GM12878 (cell line): ENCODE measurements around the gene SEC24C. TPM values are rescaled to one million over a fixed set of nuclear protein-coding genes. Genes with fewer than 3 reads are reported as not detected.
"Not testable (repeated sequence)": the region's sequence is repeated elsewhere in the genome, so short reads cannot be mapped to it uniquely, and the experiment has no call there.

Experiments used
- ATAC-seq: fragments of 200-7000 bp; cut with Tn5 transposase; 3 replicates; pipeline ENCODE4 v1.9.1; 2020; ENCODE audit warnings: mild to moderate bottlenecking, moderate library complexity
- BruUV-seq: library from RNA; stranded (reverse); fragments of 400-500 nt; replicated peaks from 2 replicates; lab custom pipeline; 2021; lab: Mats Ljungman, UMichigan
- CTCF ChIA-PET: fragments of 300-600 bp; sonication (Branson Sonifier 250); formaldehyde crosslinking; extraction: SDS; loops from one replicate; lab custom pipeline; 2021; ENCODE audit warnings: inconsistent platforms; lab: Yijun Ruan, JAX
- POLR2A ChIA-PET: fragments of 350-600 bp; formaldehyde crosslinking; extraction: SDS; loops from one replicate; lab custom pipeline; 2021; ENCODE audit warnings: inconsistent platforms; lab: Charles Lee
- RAD21 ChIA-PET: fragments of 300-600 bp; sonication (Branson Sonifier 250); formaldehyde crosslinking; loops from one replicate; lab custom pipeline; 2023; ENCODE audit warnings: antibody characterized with exemption; ENCODE audit not compliant: unreplicated experiment; lab: Charles Lee
- SMC1A ChIA-PET: fragments of 300-600 bp; sonication (Branson Sonifier 250); formaldehyde crosslinking; loops from one replicate; lab custom pipeline; 2023; ENCODE audit not compliant: unreplicated experiment, uncharacterized antibody; lab: Charles Lee
- DNase-seq: peaks from one replicate; pipeline ENCODE4 v3.0.0-alpha.2; 2011; ENCODE audit warnings: low read depth, low spot score
- FAIRE-seq: peaks from 3 replicates; lab custom pipeline; 2011; peaks lifted over from hg19 to GRCh38; lab: Jason Lieb, UNC
- H2AFZ ChIP-seq: 2 replicates; pipeline ENCODE4 v1.6.0; 2011; ENCODE audit warnings: low read depth, low read length, control low read depth; ENCODE audit not compliant: control insufficient read depth
- H3K27ac ChIP-seq: 2 replicates; pipeline ENCODE4 v1.5.1; 2011; ENCODE audit warnings: control low read depth; ENCODE audit not compliant: control insufficient read depth, insufficient read depth
- H3K27me3 ChIP-seq, 2 experiments: replicated peaks in 1 of 2; 2 replicates each; pipeline versions ENCODE4 v1.6.0 to v1.6.1; 2011; ENCODE audit warnings: low read length in 1 of 2; ENCODE audit not compliant: control insufficient read depth in 2 of 2, insufficient read depth in 2 of 2
- H3K36me3 ChIP-seq, 2 experiments: 2 replicates each; pipeline ENCODE4 v1.5.1; 2011; ENCODE audit warnings: low read length in 1 of 2; ENCODE audit not compliant: control insufficient read depth in 2 of 2, insufficient read depth in 2 of 2
- H3K4me1 ChIP-seq: 2 replicates; pipeline ENCODE4 v1.6.1; 2011; ENCODE audit warnings: mild to moderate bottlenecking, low read length, moderate library complexity, mixed read lengths; ENCODE audit not compliant: control insufficient read depth, insufficient read depth
- H3K4me2 ChIP-seq: 2 replicates; pipeline ENCODE4 v1.6.0; 2011; ENCODE audit warnings: control low read depth; ENCODE audit not compliant: control insufficient read depth, insufficient read depth
- H3K4me3 ChIP-seq: fragments of 200-600 bp; sonication (generic); 2 replicates; pipeline ENCODE4 v1.5.1; 2016
- H3K79me2 ChIP-seq: 2 replicates; pipeline ENCODE4 v1.6.0; 2011; ENCODE audit warnings: low read length; ENCODE audit not compliant: control insufficient read depth, insufficient read depth
- H3K9ac ChIP-seq: 2 replicates; pipeline ENCODE4 v1.8.0; 2011; ENCODE audit warnings: low read length, control low read depth, mixed read lengths; ENCODE audit not compliant: control insufficient read depth, insufficient read depth
- H3K9me3 ChIP-seq: replicated peaks from 3 replicates; pipeline ENCODE4 v1.5.1; 2011; ENCODE audit warnings: mild to moderate bottlenecking, low read length; ENCODE audit not compliant: control insufficient read depth, insufficient read depth
- H4K20me1 ChIP-seq: 2 replicates; pipeline ENCODE4 v1.6.0; 2011; ENCODE audit not compliant: control insufficient read depth, insufficient read depth
- WGBS: methylation state at CpG from one replicate; pipeline ENCODE4 v1.1.6; 2016; ENCODE audit warnings: low lambda C conversion rate; ENCODE audit not compliant: insufficient replicate concordance, insufficient coverage; ENCODE audit errors: missing lambda C conversion rate; 5-methylcytosine and 5-hydroxymethylcytosine counted together
- in situ Hi-C: fragments of 300-500 bp; cut with MboI; formaldehyde crosslinking; loops from 9 replicates; pipeline ENCODE4 v1.14.3; 2018; ENCODE audit warnings: mixed read lengths
- intact Hi-C: fragments of 100-400 bp; cut with micrococcal nuclease; formaldehyde crosslinking; loops from one replicate; pipeline ENCODE4 v1.14.2; 2022; ENCODE audit not compliant: unreplicated experiment
- polyA plus RNA-seq, 11 experiments: library from polyadenylated mRNA; depleted of rRNA in 4 of 11; unstranded in 6 of 11; stranded (reverse) in 5 of 11; fragments of >200 nt; fragmentation: Nextera tagmentation in 4 of 11; fragmentation: Illumina TruSeq in 1 of 11; extraction: Ambion mirVana in 4 of 11; extraction: Trizol in 1 of 11; gene quantifications; 1 replicate in 1 of 11; 2 replicates in 10 of 11; pipeline versions ENCODE4 v1.2.1 to v1.2.3, GENCODE V29; 2011 to 2016; ENCODE audit warnings: inconsistent platforms in 2 of 11, missing spikeins in 2 of 11, low read depth in 1 of 11
- total RNA-seq, 4 experiments: library from RNA; depleted of rRNA in 3 of 4; stranded (reverse); fragments of >200 nt in 3 of 4; fragmentation: Illumina TruSeq in 1 of 4; extraction: Trizol in 1 of 4; gene quantifications; 2 replicates each; pipeline versions ENCODE4 v1.2.1 to v1.2.3, GENCODE V29; 2013 to 2021

The SEC24C gene
- total and polyA plus RNA-seq, 10 of the 15 experiments (the other 5 are each of a cell fraction or from before 2014, with no cell fraction given) = 12.7 to 117 (median 73.8) TPM

DNA sequence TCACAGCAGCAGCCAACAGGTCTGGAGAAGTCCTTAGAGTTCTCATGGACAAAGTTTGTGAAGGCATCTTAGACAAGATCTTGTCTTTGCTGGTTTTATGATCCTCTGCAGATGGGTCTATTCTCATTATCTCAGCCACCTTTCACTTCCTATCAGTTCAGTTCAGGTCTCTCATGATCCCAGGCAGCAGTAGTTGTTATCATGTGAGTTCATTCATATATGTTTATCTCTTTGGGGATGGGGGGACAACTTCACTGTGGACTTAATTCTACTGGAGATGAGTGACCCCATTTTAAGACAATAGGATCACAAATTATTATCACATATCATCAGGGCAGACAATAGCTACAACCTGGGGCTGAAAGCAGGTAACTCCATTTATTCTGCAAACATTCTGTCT lies 40.2 kb upstream of the SEC24C start:
- TSS peak; percentile 29 for BruUV-seq
- RAD21 ChIA-PET = interaction anchor here (0.6 kb wide), 1 partner anchor 56 kb away, joined by 3 read pairs; no protein-coding TSS in a partner anchor
- H3K36me3 ChIP-seq, H4K20me1 ChIP-seq, H3K27ac ChIP-seq, FAIRE-seq, in situ Hi-C loops, ATAC-seq, H3K4me1 ChIP-seq, DNase-seq, H3K4me2 ChIP-seq, H3K9ac ChIP-seq, H2AFZ ChIP-seq, H3K27me3 ChIP-seq, H3K79me2 ChIP-seq, H3K4me3 ChIP-seq, intact Hi-C loops, H3K9me3 ChIP-seq, SMC1A ChIA-PET, CTCF ChIA-PET: not testable (repeated sequence)
- POLR2A ChIA-PET = interaction anchor here (0.7 kb wide), 2 partner anchors 56 to 279 kb away, joined by 4 to 5 read pairs; no protein-coding TSS in a partner anchor

- H3K36me3 ChIP-seq, H3K9me3 ChIP-seq, H3K4me2 ChIP-seq, DNase-seq, ATAC-seq, H3K79me2 ChIP-seq, H4K20me1 ChIP-seq, H2AFZ ChIP-seq, BruUV-seq, intact Hi-C loops, H3K27me3 ChIP-seq, H3K4me3 ChIP-seq, H3K27ac ChIP-seq, H3K4me1 ChIP-seq, POLR2A ChIA-PET, in situ Hi-C loops, H3K9ac ChIP-seq, FAIRE-seq: not testable (repeated sequence)
- ChIA-PET CTCF (interaction anchor here (0.6 kb wide), 1 partner anchor 442 kb away, joined by 3 read pairs; no protein-coding TSS in a partner anchor), RAD21 (interaction anchor here (0.6 kb wide), 1 partner anchor 375 kb away, joined by 3 read pairs; no protein-coding TSS in a partner anchor), SMC1A (interaction anchor here (1.1 kb wide), 1 partner anchor 62 kb away, joined by 4 read pairs; no protein-coding TSS in a partner anchor)
- WGBS = 85% methylated on average over 1 of the region's 1 CpG
Measured at GRCh38 chr10:73705506-73706072, 38.6 kb upstream of the SEC24C start.

GRCh38 chr10:73706488-73706887 lies 37.7 kb upstream of the SEC24C start:
- H3K27me3 ChIP-seq, H3K4me1 ChIP-seq, FAIRE-seq, in situ Hi-C loops, H3K4me3 ChIP-seq, CTCF ChIA-PET, BruUV-seq, DNase-seq, RAD21 ChIA-PET, ATAC-seq, POLR2A ChIA-PET, SMC1A ChIA-PET, H2AFZ ChIP-seq, H3K9ac ChIP-seq, H3K79me2 ChIP-seq, H3K36me3 ChIP-seq, intact Hi-C loops, H3K9me3 ChIP-seq, H3K4me2 ChIP-seq, H3K27ac ChIP-seq, H4K20me1 ChIP-seq: not testable (repeated sequence)
- WGBS = 100% methylated on average over 2 of the region's 2 CpGs

DNA sequence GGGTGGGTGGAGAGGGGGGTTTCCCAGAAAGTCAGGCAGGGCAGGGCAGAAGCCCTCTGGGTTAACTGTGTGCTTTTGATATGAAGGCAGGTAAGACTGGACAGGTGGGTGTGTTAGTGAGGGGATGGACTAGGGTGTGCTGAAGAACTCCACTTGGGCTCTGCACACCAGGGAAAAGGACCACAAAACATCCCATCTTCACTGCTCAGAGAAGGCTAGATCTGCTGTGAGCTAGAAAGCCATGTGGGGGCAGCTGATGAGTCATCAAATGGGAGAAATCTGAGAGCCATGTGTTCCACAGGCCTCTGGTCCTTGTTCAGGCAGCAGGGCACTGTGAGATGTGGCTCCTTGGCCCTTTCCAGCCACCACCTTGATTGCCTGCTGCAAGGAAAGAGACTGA lies 36.5 kb upstream of the SEC24C start:
- H3K36me3 ChIP-seq, H3K27me3 ChIP-seq, H3K9ac ChIP-seq, H2AFZ ChIP-seq, H3K4me3 ChIP-seq, POLR2A ChIA-PET, H3K79me2 ChIP-seq, SMC1A ChIA-PET, H3K9me3 ChIP-seq, DNase-seq, RAD21 ChIA-PET, CTCF ChIA-PET, H3K4me2 ChIP-seq, H4K20me1 ChIP-seq, intact Hi-C loops, in situ Hi-C loops, H3K4me1 ChIP-seq, FAIRE-seq, BruUV-seq, ATAC-seq, H3K27ac ChIP-seq: not testable (repeated sequence)
